Measurements from ENCODE around the gene PSMA4.
"Not testable (repeated sequence)": the region's sequence is repeated elsewhere in the genome, so short reads cannot be mapped to it uniquely, and the experiment has no call there.

DNA sequence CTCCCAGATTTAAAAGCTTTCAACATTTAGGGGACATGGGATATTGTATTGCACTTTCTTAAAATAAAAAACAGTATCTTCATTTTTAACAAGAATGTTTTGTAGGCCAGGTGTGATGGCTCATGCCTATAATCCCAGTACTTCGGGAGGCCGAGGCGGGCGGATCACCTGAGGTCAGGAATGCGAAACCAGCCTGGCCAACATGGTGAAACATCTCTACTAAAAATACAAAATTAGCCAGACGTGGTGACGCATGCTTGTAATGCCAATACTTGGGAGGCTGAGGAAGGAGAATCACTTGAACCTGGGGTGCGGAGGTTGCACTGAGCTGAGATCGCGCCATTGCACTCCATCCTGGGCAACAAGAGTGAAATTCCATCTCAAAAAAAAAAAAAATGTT lies 20.0 kb downstream of the PSMA4 start:
- TF ChIP-seq, protein P1, sequence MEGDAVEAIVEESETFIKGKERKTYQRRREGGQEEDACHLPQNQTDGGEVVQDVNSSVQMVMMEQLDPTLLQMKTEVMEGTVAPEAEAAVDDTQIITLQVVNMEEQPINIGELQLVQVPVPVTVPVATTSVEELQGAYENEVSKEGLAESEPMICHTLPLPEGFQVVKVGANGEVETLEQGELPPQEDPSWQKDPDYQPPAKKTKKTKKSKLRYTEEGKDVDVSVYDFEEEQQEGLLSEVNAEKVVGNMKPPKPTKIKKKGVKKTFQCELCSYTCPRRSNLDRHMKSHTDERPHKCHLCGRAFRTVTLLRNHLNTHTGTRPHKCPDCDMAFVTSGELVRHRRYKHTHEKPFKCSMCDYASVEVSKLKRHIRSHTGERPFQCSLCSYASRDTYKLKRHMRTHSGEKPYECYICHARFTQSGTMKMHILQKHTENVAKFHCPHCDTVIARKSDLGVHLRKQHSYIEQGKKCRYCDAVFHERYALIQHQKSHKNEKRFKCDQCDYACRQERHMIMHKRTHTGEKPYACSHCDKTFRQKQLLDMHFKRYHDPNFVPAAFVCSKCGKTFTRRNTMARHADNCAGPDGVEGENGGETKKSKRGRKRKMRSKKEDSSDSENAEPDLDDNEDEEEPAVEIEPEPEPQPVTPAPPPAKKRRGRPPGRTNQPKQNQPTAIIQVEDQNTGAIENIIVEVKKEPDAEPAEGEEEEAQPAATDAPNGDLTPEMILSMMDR (conservative IDR thresholded peaks at IDR 0.05 in 1 of 2, IDR thresholded peaks at IDR 0.05 in 1 of 2; ENCODE audit: extremely low read depth in 1 of 2, insufficient read depth in 1 of 2, low read depth in 1 of 2, low read length in 2 of 2): not testable (repeated sequence)
- TF ChIP-seq EZH2 (IDR thresholded peaks at IDR 0.05; ENCODE audit: borderline replicate concordance, low read length): not testable (repeated sequence)

Measured in mammary epithelial cell (primary cell).